ENCODE data around the gene MAP4. TPM values are rescaled to one million over a fixed set of nuclear protein-coding genes. Genes with fewer than 3 reads are reported as not detected.

MAP4 gene
- total RNA-seq, 1 donor from 2014 or later: 142 TPM

DNA sequence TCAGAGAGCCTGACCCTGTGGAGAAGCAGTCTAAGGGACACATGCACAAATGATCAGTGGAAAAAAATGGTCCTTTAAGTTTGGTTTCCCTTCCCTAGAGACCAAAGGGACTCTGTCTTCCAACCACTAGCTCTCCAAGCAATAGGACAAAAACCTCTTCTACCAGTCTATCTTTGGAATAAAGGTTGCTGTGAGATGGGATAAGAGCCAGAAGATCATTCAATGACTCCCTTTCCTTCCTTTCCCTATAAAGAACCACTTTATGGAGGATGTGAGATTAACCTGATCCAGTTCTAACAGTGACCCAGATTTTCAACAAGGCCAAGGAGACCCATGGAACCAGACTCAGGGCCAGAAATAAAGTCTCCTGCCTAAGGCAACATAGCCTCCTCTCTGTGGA lies 138.5 kb downstream of the MAP4 start:
- Histone ChIP-seq H3K9me3 (no peaks in the 10 kb centered on the region), H3K27me3 (no peaks in the 10 kb centered on the region), H3K4me1 (peaks cover 36% of the 10 kb centered on the region), H3K4me3 (no peak overlapping the region), H3K27ac (no peak overlapping the region), H3K36me3 (peaks cover 0 to 4% of the 10 kb centered on the region in 2 donors)
- no peak for DNase-seq (ENCODE audit: extremely low spot score in 2 of 2)
- TF ChIP-seq POLR2AphosphoS5 (IDR thresholded peaks at IDR 0.05; ENCODE audit: insufficient read depth in 1 of 2, low read depth in 1 of 2) (no peak), POLR2A (IDR thresholded peaks at IDR 0.05) (no peak)
- TF ChIP-seq, protein P1, sequence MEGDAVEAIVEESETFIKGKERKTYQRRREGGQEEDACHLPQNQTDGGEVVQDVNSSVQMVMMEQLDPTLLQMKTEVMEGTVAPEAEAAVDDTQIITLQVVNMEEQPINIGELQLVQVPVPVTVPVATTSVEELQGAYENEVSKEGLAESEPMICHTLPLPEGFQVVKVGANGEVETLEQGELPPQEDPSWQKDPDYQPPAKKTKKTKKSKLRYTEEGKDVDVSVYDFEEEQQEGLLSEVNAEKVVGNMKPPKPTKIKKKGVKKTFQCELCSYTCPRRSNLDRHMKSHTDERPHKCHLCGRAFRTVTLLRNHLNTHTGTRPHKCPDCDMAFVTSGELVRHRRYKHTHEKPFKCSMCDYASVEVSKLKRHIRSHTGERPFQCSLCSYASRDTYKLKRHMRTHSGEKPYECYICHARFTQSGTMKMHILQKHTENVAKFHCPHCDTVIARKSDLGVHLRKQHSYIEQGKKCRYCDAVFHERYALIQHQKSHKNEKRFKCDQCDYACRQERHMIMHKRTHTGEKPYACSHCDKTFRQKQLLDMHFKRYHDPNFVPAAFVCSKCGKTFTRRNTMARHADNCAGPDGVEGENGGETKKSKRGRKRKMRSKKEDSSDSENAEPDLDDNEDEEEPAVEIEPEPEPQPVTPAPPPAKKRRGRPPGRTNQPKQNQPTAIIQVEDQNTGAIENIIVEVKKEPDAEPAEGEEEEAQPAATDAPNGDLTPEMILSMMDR (IDR thresholded peaks at IDR 0.05): no peak
- intact Hi-C loops (cut with DNase I): no loop called here

DNA sequence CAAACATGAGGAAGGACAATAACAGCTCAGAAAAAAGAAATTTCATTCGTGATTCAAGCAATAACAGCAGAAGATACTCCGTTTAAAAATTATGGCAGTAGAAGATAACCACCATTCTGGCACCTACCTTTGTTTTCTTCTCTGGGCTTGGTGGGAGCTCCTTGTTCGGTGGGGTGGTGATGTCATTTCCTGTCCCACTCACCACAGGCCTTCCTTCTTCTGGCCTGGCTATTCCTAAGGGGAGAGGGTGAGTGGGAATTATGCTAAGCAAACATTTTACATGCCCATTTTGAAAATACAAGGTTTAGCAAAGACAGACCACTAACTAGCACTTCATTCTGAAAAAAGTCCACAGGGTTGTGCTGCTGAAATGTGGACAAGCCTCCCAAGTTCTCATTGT lies 138.9 kb downstream of the MAP4 start:
- intact Hi-C loops (cut with DNase I): no loop called here
- Histone ChIP-seq H3K4me3 (no peak overlapping the region), H3K36me3 (peaks cover 0 to 4% of the 10 kb centered on the region in 2 donors), H3K27ac (no peak overlapping the region), H3K4me1 (peaks cover 36% of the 10 kb centered on the region), H3K27me3 (no peaks in the 10 kb centered on the region), H3K9me3 (no peaks in the 10 kb centered on the region)
- DNase-seq (ENCODE audit: extremely low spot score in 2 of 2): no peak
- no peak for TF ChIP-seq POLR2A (IDR thresholded peaks at IDR 0.05)
- no peak for TF ChIP-seq POLR2AphosphoS5 (IDR thresholded peaks at IDR 0.05; ENCODE audit: insufficient read depth in 1 of 2, low read depth in 1 of 2)
- TF ChIP-seq, protein P1 (IDR thresholded peaks at IDR 0.05): no peak

DNA sequence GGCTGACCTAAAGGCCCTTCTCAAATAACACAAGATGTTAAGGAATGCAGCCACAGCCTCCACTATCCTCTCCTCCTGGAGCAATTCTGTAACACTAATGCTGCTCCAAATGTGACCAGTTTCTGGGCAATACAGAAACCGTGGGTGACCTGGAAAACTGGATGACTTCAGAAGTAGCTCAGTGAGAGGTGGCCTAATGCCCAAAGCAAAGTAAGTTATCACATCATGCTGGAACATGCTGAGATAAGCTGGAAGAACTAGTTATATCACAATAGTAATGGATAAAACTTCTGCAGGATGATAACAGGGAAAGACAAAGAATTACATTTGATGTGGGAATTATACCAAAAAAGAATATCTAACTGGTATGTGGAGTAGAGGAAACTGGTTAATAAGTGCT lies 141.3 kb downstream of the MAP4 start:
- Histone ChIP-seq H3K27ac (no peak overlapping the region), H3K4me3 (no peak overlapping the region), H3K9me3 (no peaks in the 10 kb centered on the region), H3K36me3 (peaks cover 0 to 27% of the 10 kb centered on the region in 2 donors), H3K27me3 (no peaks in the 10 kb centered on the region), H3K4me1 (peaks cover 36% of the 10 kb centered on the region)
- intact Hi-C loops (cut with DNase I): no loop called here
- no peak for DNase-seq (ENCODE audit: extremely low spot score in 2 of 2)
- TF ChIP-seq POLR2AphosphoS5 (IDR thresholded peaks at IDR 0.05; ENCODE audit: insufficient read depth in 1 of 2, low read depth in 1 of 2): peak in 1 of 2 donors; percentile 69
- TF ChIP-seq, protein P1 (IDR thresholded peaks at IDR 0.05): no peak

DNA sequence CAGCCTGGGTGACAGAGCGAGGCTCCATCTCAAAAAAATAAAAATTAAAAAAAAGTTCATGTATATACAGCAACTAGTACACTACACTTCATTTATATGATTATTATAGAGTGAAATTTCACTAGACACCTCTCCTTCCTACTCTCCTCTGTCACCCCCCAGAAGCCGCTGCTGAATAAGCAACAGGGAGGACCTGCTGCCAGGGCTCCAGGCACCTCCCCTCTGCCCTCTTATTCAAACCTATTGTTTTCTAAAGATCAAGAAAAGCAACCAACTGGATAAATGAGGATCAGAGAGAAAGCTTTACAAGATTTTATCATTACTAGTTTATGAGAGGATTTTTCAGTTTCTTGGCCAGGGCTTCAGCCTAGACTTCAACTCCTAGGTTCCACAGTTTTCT lies 141.8 kb downstream of the MAP4 start:
- H3K27ac ChIP-seq: no peak overlapping the region
- H3K4me1 ChIP-seq: peaks cover 36% of the 10 kb centered on the region
- H3K4me3 ChIP-seq: no peak overlapping the region
- H3K27me3 ChIP-seq: no peaks in the 10 kb centered on the region
- H3K36me3 ChIP-seq: peaks cover 0 to 32% of the 10 kb centered on the region in 2 donors
- intact Hi-C loops (cut with DNase I): no loop called here
- DNase-seq (ENCODE audit: extremely low spot score in 2 of 2): no peak
- no peaks in the 10 kb centered on the region for H3K9me3 ChIP-seq
- TF ChIP-seq POLR2AphosphoS5 (IDR thresholded peaks at IDR 0.05; ENCODE audit: insufficient read depth in 1 of 2, low read depth in 1 of 2) (no peak), POLR2A (IDR thresholded peaks at IDR 0.05) (no peak)
- TF ChIP-seq, protein P1 (IDR thresholded peaks at IDR 0.05): no peak

DNA sequence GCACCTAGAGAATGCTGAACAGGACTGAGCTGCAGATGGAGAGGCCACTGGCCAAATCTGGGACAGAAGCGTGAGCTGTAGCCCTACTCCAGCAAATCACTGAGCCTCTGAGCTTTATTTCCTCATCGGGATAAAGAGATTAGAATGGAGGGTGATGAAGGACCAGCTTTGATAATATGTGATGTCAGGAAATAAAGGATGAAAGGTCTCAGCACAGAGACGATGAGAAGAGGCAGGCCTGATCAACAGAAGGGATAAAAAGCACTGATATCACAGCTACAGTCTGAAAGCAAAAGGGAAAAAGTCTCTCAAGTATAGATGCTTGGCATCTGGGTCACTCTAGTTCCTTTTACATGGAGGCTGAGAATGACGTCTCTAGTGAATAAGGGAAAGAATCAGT lies 143.3 kb downstream of the MAP4 start:
- intact Hi-C loops (cut with DNase I): no loop called here
- Histone ChIP-seq H3K4me3 (no peak overlapping the region), H3K4me1 (peaks cover 28% of the 10 kb centered on the region), H3K36me3 (peaks cover 0 to 45% of the 10 kb centered on the region in 2 donors), H3K27me3 (no peaks in the 10 kb centered on the region), H3K9me3 (no peaks in the 10 kb centered on the region), H3K27ac (no peak overlapping the region)
- DNase-seq (ENCODE audit: extremely low spot score in 2 of 2): no peak
- no peak for TF ChIP-seq POLR2A (IDR thresholded peaks at IDR 0.05)
- TF ChIP-seq POLR2AphosphoS5 (IDR thresholded peaks at IDR 0.05; ENCODE audit: insufficient read depth in 1 of 2, low read depth in 1 of 2): no peak
- TF ChIP-seq, protein P1 (IDR thresholded peaks at IDR 0.05): no peak
